Measurements from ENCODE around the gene PYGM.

Gene PYGM

DNA sequence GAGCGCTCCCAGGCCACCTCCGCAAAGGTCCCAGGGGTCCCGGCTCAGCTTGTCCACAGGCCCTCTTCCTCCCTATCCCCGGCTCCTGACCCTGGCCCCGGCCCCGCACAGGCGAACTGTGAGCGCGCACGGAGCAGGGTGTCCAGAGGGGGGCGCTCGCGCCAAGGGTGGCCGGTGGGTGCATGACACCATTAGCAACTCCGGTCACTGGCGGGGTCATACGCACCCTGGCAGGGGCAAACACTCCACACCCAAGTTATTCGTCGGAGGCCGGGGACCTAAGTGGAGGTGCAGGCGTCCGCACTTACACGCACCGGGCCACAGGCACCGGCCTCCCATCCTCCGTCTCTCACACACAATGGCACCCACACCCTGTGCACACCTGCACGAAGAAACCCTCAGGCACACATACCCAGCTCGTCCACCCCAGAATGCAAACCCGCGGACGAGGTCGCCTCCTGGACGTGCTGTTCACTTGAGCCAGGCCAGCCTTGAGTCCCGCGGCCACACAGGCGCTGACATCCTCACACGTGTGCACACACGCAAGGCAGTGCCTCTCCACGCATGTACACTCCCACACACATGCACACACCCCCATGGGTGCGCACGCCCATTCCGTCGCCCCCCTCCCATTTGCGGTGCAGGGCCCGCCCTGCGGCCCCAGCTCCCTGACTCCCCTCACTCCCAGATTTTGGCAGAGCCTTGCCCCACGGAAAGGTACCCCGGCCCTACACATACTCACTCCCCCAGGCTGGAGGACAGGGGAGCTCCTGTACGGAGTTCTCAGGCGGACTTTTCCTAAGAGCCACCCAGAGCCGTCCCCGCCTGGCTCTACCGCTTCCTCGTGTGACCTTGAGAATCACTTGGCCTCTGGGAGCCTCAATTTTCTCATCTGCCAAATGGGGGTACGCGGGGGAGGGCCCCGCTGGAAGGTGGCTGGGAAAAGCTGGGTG, 15.9 kb downstream of the PYGM start, which contains the start of gene RASGRP2:
RASGRP2 (minus strand) TSS at position 552 of the 953 bp plus-strand sequence. CDS start 1,276 bp downstream, outside the sequence.
- ChIA-PET POLR2A (interaction anchor here (0.6 to 7.9 kb wide), 18 partner anchors 8 to 498 kb away, joined by 3 to 152 read pairs (median 4); partner anchors contain the start of genes PYGM and SF1), CTCF (interaction anchor here (0.6 to 17.7 kb wide), 24 partner anchors 8 to 173 kb away, joined by 3 to 345 read pairs (median 4); partner anchors contain the start of genes ATG2A, PYGM and SF1)
- WGBS (ENCODE audit: insufficient coverage): 0% methylated on average over 48 of the region's 57 CpGs
- Histone ChIP-seq H3K4me3 (ENCODE audit: control insufficient read depth in 1 of 7, extremely low read depth in 1 of 7, insufficient read depth in 4 of 7, low read depth in 2 of 7, low read length in 6 of 7) (peak within 1 kb of the TSS; percentile 70 to 90 (median 85)), H3K36me3 (ENCODE audit: control insufficient read depth in 4 of 4, insufficient read depth in 4 of 4, low read length in 3 of 4) (peaks cover 0 to 26% (median 18%) of the 10 kb centered on the region in 4 experiments), H3K27ac (ENCODE audit: insufficient read depth in 1 of 2, low read depth in 1 of 2, low read length in 2 of 2, poor library complexity in 1 of 2, severe bottlenecking in 2 of 2) (peak within 1 kb of the TSS; percentile 95 to 98), H3K9me3 (ENCODE audit: control extremely low read depth in 1 of 5, control insufficient read depth in 4 of 5, insufficient read depth in 2 of 5, low read depth in 1 of 5, low read length in 4 of 5) (no peaks in the 10 kb centered on the region), H3K4me1 (ENCODE audit: control extremely low read depth in 1 of 4, control insufficient read depth in 4 of 4, insufficient read depth in 4 of 4, low read length in 3 of 4) (peaks cover 0 to 54% (median 42%) of the 10 kb centered on the region in 4 experiments), H3K27me3 (replicated peaks in 2 of 5; ENCODE audit: control insufficient read depth in 4 of 5, insufficient read depth in 5 of 5, low read length in 4 of 5) (no peaks in the 10 kb centered on the region)
- peak; percentile 83 to 92 (median 88) for DNase-seq

DNA sequence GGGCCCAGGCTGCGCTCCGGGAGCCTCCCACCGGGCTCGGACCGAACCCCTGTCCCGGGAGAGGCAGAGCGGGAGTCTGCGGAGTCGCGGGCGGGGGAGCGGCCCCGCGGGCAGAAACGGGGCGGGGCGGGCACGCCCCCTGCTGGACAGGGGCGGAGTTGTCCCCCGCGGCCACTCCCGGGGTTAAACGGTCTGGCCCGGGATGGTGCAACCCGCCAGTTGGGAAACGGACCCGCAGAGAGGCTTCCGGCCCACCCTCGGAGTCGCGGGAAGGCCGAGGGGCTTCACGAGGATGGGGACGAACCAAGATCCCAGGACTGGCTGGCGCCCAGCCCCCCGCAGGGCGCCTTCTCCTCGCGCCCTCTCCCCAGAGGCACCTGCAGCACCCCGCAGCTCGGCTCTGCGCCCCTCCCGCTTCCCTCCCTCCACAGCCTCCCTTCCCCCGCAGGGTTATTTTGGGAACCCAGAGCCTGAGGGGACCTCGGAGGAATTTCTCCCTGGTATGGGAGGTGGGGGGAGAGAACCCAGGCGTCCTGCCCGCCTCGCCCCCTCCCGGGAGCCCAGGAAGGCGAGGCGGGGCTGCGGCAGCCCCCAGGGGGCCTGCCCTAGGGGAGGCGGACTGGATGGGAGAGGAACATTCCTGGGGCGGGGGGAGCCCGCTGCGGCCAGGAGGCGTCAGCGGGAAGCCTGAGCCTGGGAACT, 16.7 kb downstream of the PYGM start:
- 0% methylated on average over 46 of the region's 58 CpGs for WGBS (ENCODE audit: insufficient coverage)
- POLR2A ChIA-PET: interaction anchor here (0.6 to 7.9 kb wide), 13 partner anchors 8 to 498 kb away, joined by 3 to 152 read pairs (median 4); partner anchors contain the start of genes PYGM and SF1
- Histone ChIP-seq H3K9me3 (ENCODE audit: control extremely low read depth in 1 of 5, control insufficient read depth in 4 of 5, insufficient read depth in 2 of 5, low read depth in 1 of 5, low read length in 4 of 5) (no peaks in the 10 kb centered on the region), H3K4me1 (ENCODE audit: control extremely low read depth in 1 of 4, control insufficient read depth in 4 of 4, insufficient read depth in 4 of 4, low read length in 3 of 4) (peaks cover 0 to 54% (median 42%) of the 10 kb centered on the region in 4 experiments), H3K27ac (ENCODE audit: insufficient read depth in 1 of 2, low read depth in 1 of 2, low read length in 2 of 2, poor library complexity in 1 of 2, severe bottlenecking in 2 of 2) (peak overlapping the region in 1 of 2 experiments; percentile 74), H3K27me3 (replicated peaks in 2 of 5; ENCODE audit: control insufficient read depth in 4 of 5, insufficient read depth in 5 of 5, low read length in 4 of 5) (no peaks in the 10 kb centered on the region), H3K4me3 (ENCODE audit: control insufficient read depth in 1 of 7, extremely low read depth in 1 of 7, insufficient read depth in 4 of 7, low read depth in 2 of 7, low read length in 6 of 7) (peak overlapping the region; percentile 70 to 90 (median 85)), H3K36me3 (ENCODE audit: control insufficient read depth in 4 of 4, insufficient read depth in 4 of 4, low read length in 3 of 4) (peaks cover 0 to 28% (median 23%) of the 10 kb centered on the region in 4 experiments)
- CTCF ChIA-PET: interaction anchor here (0.6 to 17.7 kb wide), 24 partner anchors 7 to 174 kb away, joined by 3 to 345 read pairs (median 4); partner anchors contain the start of genes ATG2A, PYGM and SF1
- DNase-seq: peak; percentile 54 to 72 (median 66)

DNA sequence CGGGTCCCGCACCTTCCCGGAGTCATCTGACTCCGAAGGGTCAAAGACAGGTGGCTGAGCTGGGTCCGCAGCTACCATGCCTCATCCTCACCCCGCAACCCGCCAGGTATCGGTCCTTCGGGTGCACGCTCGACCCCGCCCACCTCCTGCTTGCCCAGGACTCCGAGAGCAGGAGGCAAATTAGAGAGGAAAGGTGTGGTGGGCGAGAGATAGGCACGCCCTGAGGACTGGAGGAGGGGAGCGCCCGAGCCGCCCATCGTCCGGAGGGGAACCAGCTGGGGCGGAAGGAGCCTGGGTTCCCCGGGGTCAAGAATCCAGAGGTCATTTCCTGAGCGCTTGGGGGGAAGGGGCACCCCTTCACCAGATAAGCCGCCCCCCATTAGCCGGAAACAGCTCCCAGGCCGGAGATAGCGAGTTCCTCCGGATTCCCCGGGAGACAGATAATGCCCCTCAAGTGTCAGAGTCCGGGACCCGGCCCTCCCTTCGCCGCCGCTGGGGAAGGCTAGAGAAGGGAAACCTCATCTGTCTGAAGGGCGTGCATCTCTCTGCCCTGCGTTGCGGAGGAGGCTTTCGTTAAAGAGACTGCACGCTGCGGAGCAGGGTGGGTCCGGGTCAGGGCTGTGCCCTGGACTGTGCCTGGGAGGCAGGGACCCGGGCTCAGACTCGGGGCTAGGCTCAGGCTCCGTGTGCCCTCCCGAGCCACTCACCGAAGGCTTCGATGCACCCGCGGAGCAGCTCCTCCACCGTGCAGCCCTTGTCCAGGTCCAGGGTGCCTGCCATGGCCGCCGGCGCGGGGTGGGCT, 17.5 kb downstream of the PYGM start:
- peak overlapping the region in 1 of 2 experiments; percentile 74 for H3K27ac ChIP-seq (ENCODE audit: insufficient read depth in 1 of 2, low read depth in 1 of 2, low read length in 2 of 2, poor library complexity in 1 of 2, severe bottlenecking in 2 of 2)

DNA sequence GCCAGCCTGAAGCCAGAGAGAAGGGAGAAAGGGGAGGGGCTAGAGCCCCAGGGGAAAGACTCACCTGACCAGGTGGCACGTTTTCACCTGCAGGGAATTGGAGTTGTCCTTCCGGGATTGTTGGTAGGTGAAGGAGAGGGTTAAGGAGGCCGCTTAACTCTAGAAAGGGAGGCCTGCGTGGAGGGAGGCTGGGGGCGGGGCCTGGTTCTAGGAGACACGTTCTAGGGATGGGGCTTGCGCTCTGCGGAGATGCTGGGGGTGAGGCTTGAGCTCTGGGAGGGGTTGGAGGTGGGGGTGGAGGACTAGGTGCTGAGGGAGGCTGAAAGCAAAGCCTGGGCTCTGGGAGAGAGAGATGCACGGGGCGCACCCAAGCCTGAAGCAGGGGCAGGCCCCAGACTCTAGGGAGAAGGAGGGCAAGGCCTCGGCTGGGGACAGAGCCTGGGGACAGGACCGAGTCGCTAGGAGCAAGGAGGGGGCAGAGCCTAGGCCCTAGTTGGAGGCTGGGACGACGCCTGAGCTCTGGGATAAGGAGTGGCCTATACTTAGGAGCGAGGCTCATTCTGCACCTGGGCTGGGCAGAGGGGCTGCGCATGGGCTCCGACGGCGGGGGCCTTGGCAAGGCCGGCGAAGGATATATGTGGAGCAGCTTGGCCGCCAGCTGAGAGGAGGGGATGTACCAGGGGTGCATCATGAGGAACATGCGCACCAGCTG, 18.2 kb downstream of the PYGM start:
- no peaks in the 10 kb centered on the region for H3K9me3 ChIP-seq (ENCODE audit: control extremely low read depth in 1 of 5, control insufficient read depth in 4 of 5, insufficient read depth in 2 of 5, low read depth in 1 of 5, low read length in 4 of 5)
- no peak overlapping the region for H3K27ac ChIP-seq (ENCODE audit: insufficient read depth in 1 of 2, low read depth in 1 of 2, low read length in 2 of 2, poor library complexity in 1 of 2, severe bottlenecking in 2 of 2)
- H3K4me3 ChIP-seq (ENCODE audit: control insufficient read depth in 1 of 7, extremely low read depth in 1 of 7, insufficient read depth in 4 of 7, low read depth in 2 of 7, low read length in 6 of 7): peak overlapping the region in 5 of 7 experiments; percentile 77 to 90 (median 85)
- POLR2A ChIA-PET: interaction anchor here (0.8 to 7.9 kb wide), 2 partner anchors 20 to 91 kb away, joined by 3 to 152 read pairs; partner anchors contain the start of gene PYGM
- H3K36me3 ChIP-seq (ENCODE audit: control insufficient read depth in 4 of 4, insufficient read depth in 4 of 4, low read length in 3 of 4): peaks cover 0 to 42% (median 33%) of the 10 kb centered on the region in 4 experiments
- WGBS (ENCODE audit: insufficient coverage): 92% methylated on average over 17 of the region's 24 CpGs
- peaks cover 0 to 43% (median 36%) of the 10 kb centered on the region in 4 experiments for H3K4me1 ChIP-seq (ENCODE audit: control extremely low read depth in 1 of 4, control insufficient read depth in 4 of 4, insufficient read depth in 4 of 4, low read length in 3 of 4)
- CTCF ChIA-PET: interaction anchor here (0.5 to 17.7 kb wide), 22 partner anchors 8 to 764 kb away, joined by 3 to 345 read pairs (median 4); partner anchors contain the start of gene PYGM
- H3K27me3 ChIP-seq (replicated peaks in 2 of 5; ENCODE audit: control insufficient read depth in 4 of 5, insufficient read depth in 5 of 5, low read length in 4 of 5): no peaks in the 10 kb centered on the region
- DNase-seq: no peak

More for the DNA sequence above, 17.5 kb downstream of the PYGM start:
- H3K36me3 ChIP-seq (ENCODE audit: control insufficient read depth in 4 of 4, insufficient read depth in 4 of 4, low read length in 3 of 4): peaks cover 0 to 34% (median 26%) of the 10 kb centered on the region in 4 experiments
- POLR2A ChIA-PET: interaction anchor here (0.8 to 7.9 kb wide), 3 partner anchors 19 to 91 kb away, joined by 3 to 152 read pairs (median 3); partner anchors contain the start of gene PYGM
- H3K4me1 ChIP-seq (ENCODE audit: control extremely low read depth in 1 of 4, control insufficient read depth in 4 of 4, insufficient read depth in 4 of 4, low read length in 3 of 4): peaks cover 0 to 50% (median 42%) of the 10 kb centered on the region in 4 experiments
- H3K9me3 ChIP-seq (ENCODE audit: control extremely low read depth in 1 of 5, control insufficient read depth in 4 of 5, insufficient read depth in 2 of 5, low read depth in 1 of 5, low read length in 4 of 5): no peaks in the 10 kb centered on the region
- WGBS (ENCODE audit: insufficient coverage): 7% methylated on average over 37 of the region's 54 CpGs
- no peaks in the 10 kb centered on the region for H3K27me3 ChIP-seq (replicated peaks in 2 of 5; ENCODE audit: control insufficient read depth in 4 of 5, insufficient read depth in 5 of 5, low read length in 4 of 5)
- DNase-seq: peak; percentile 23 to 64 (median 57)
- peak overlapping the region; percentile 58 to 90 (median 85) for H3K4me3 ChIP-seq (ENCODE audit: control insufficient read depth in 1 of 7, extremely low read depth in 1 of 7, insufficient read depth in 4 of 7, low read depth in 2 of 7, low read length in 6 of 7)
- CTCF ChIA-PET: interaction anchor here (0.5 to 17.7 kb wide), 25 partner anchors 9 to 765 kb away, joined by 3 to 345 read pairs (median 4); partner anchors contain the start of genes PYGM and SF1

DNA sequence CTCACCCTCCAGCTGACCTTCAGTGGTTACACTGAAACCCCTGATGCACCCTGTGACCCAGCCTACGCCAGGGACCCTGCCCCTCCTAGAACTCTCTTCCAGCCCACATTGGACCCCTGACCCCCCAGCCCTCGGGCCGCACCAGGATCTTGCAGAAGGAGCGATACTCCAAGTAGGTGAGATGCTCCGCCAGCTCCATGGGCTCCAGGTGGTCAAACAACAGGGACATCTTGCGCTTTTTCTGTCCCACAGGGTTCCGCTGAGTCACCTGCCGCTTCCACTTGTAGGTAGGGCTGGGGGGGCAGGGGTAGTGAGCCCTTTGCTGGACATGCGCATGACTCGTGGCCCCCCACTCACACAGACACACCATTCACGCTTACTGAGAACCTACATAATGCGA, 19.9 kb downstream of the PYGM start:
- Histone ChIP-seq H3K27ac (ENCODE audit: insufficient read depth in 1 of 2, low read depth in 1 of 2, low read length in 2 of 2, poor library complexity in 1 of 2, severe bottlenecking in 2 of 2) (no peak overlapping the region), H3K9me3 (ENCODE audit: control extremely low read depth in 1 of 5, control insufficient read depth in 4 of 5, insufficient read depth in 2 of 5, low read depth in 1 of 5, low read length in 4 of 5) (no peaks in the 10 kb centered on the region), H3K36me3 (ENCODE audit: control insufficient read depth in 4 of 4, insufficient read depth in 4 of 4, low read length in 3 of 4) (peaks cover 3 to 59% (median 50%) of the 10 kb centered on the region in 4 experiments), H3K4me1 (ENCODE audit: control extremely low read depth in 1 of 4, control insufficient read depth in 4 of 4, insufficient read depth in 4 of 4, low read length in 3 of 4) (peaks cover 0 to 28% (median 25%) of the 10 kb centered on the region in 4 experiments), H3K4me3 (ENCODE audit: control insufficient read depth in 1 of 7, extremely low read depth in 1 of 7, insufficient read depth in 4 of 7, low read depth in 2 of 7, low read length in 6 of 7) (no peak overlapping the region), H3K27me3 (replicated peaks in 2 of 5; ENCODE audit: control insufficient read depth in 4 of 5, insufficient read depth in 5 of 5, low read length in 4 of 5) (no peaks in the 10 kb centered on the region)
- CTCF ChIA-PET: interaction anchor here (0.6 to 17.7 kb wide), 6 partner anchors 15 to 291 kb away, joined by 3 to 345 read pairs (median 6); partner anchors contain the start of gene PYGM
- DNase-seq: no peak
- POLR2A ChIA-PET: no interaction called here
- WGBS (ENCODE audit: insufficient coverage): 94% methylated on average over 12 of the region's 12 CpGs

Measured in common myeloid progenitor, CD34-positive (primary cell).